GM18858 (cell line): Measurements from ENCODE around the gene DENND6B.
"Not testable (repeated sequence)": the region's sequence is repeated elsewhere in the genome, so short reads cannot be mapped to it uniquely, and the experiment has no call there.

Experiments used
- ATAC-seq: cut with Tn5 transposase; IDR thresholded peaks from one replicate; pipeline ENCODE4 v1.9.1; 2021; ENCODE audit not compliant: unreplicated experiment

DENND6B gene

GRCh38 chr22:50339945-50340879 lies 13.4 kb upstream of the DENND6B start:
- ATAC-seq = no peak

GRCh38 chr22:50338860-50339462 lies 12.1 kb upstream of the DENND6B start:
- no peak for ATAC-seq

GRCh38 chr22:50338042-50338573 lies 11.3 kb upstream of the DENND6B start:
- no peak for ATAC-seq

GRCh38 chr22:50337262-50338041 lies 10.6 kb upstream of the DENND6B start:
- ATAC-seq = no peak

- ATAC-seq = not testable (repeated sequence)
These were observed 7.6 kb upstream of the DENND6B start for GRCh38 chr22:50334433-50334832.

GRCh38 chr22:50329236-50329635 lies 2.4 kb upstream of the DENND6B start:
- no peak for ATAC-seq

GRCh38 chr22:50327711-50328019 lies 853 bp upstream of the DENND6B start:
- no peak for ATAC-seq

- ATAC-seq = no peak
These were observed 422 bp downstream of the DENND6B start for GRCh38 chr22:50326225-50326955.

- ATAC-seq = no peak
These were observed 1.2 kb downstream of the DENND6B start for GRCh38 chr22:50325444-50326224.

GRCh38 chr22:50323900-50324299 lies 2.9 kb downstream of the DENND6B start:
- ATAC-seq = no peak

GRCh38 chr22:50322382-50323104 lies 4.3 kb downstream of the DENND6B start:
- ATAC-seq = not testable (repeated sequence)

- no peak for ATAC-seq
These were observed 6.0 kb downstream of the DENND6B start for GRCh38 chr22:50320671-50321325.

GRCh38 chr22:50320116-50320515 lies 6.7 kb downstream of the DENND6B start:
- ATAC-seq = no peak

GRCh38 chr22:50319503-50319951 lies 7.3 kb downstream of the DENND6B start:
- no peak for ATAC-seq

GRCh38 chr22:50318698-50319411 lies 8.0 kb downstream of the DENND6B start:
- ATAC-seq = no peak

GRCh38 chr22:50318356-50318697 lies 8.5 kb downstream of the DENND6B start:
- ATAC-seq = no peak

GRCh38 chr22:50317674-50318073 lies 9.1 kb downstream of the DENND6B start:
- no peak for ATAC-seq

GRCh38 chr22:50317178-50317577 lies 9.6 kb downstream of the DENND6B start:
- no peak for ATAC-seq
